Keratinocyte (primary cell): Measurements from ENCODE around the gene DDX46. TPM values are rescaled to one million over a fixed set of nuclear protein-coding genes. Genes with fewer than 3 reads are reported as not detected.
"Not testable (repeated sequence)": the region's sequence is repeated elsewhere in the genome, so short reads cannot be mapped to it uniquely, and the experiment has no call there.

Source experiments
- DNase-seq: peaks from one replicate; pipeline ENCODE4 v3.0.0-alpha.2; 2011; ENCODE audit warnings: low read depth, missing footprints, low spot score
- FAIRE-seq: peaks from 2 replicates; lab custom pipeline; 2011; peaks lifted over from hg19 to GRCh38; lab: Jason Lieb, UNC
- H2AFZ ChIP-seq: 2 replicates; pipeline ENCODE4 v1.6.0; 2012; ENCODE audit warnings: low read length, control low read depth, inconsistent platforms; ENCODE audit not compliant: control insufficient read depth
- H3K27ac ChIP-seq: 2 replicates; pipeline ENCODE4 v1.5.1; 2011; ENCODE audit warnings: low read length; ENCODE audit not compliant: control insufficient read depth, insufficient read depth
- H3K27me3 ChIP-seq: 3 replicates; pipeline ENCODE4 v1.6.0; 2011; ENCODE audit warnings: low read length; ENCODE audit not compliant: control insufficient read depth, insufficient read depth; ENCODE audit errors: extremely low read depth
- H3K36me3 ChIP-seq, 2 experiments: 2 replicates in 1 of 2; 3 replicates in 1 of 2; pipeline ENCODE4 v1.5.1; 2011; ENCODE audit warnings: low read length in 2 of 2, mild to moderate bottlenecking in 1 of 2; ENCODE audit not compliant: control insufficient read depth in 2 of 2, insufficient read depth in 2 of 2; ENCODE audit errors: extremely low read depth in 1 of 2
- H3K4me1 ChIP-seq: 3 replicates; pipeline ENCODE4 v1.5.1; 2011; ENCODE audit warnings: low read length; ENCODE audit not compliant: control insufficient read depth, insufficient read depth; ENCODE audit errors: extremely low read depth
- H3K4me2 ChIP-seq: 3 replicates; pipeline ENCODE4 v1.6.0; 2011; ENCODE audit warnings: low read depth, low read length; ENCODE audit not compliant: control insufficient read depth, insufficient read depth; ENCODE audit errors: extremely low read depth
- H3K4me3 ChIP-seq, 3 experiments: fragments of 200-600 bp in 1 of 3; sonication (generic) in 1 of 3; 2 replicates in 2 of 3; 3 replicates in 1 of 3; pipeline ENCODE4 v1.5.1; 2011 to 2016; ENCODE audit warnings: low read length in 3 of 3, mild to moderate bottlenecking in 3 of 3, control low read depth in 2 of 3, inconsistent platforms in 1 of 3, low read depth in 1 of 3, mixed read lengths in 1 of 3, mixed run types in 1 of 3, moderate library complexity in 1 of 3; ENCODE audit not compliant: control insufficient read depth in 2 of 3, insufficient read depth in 2 of 3; ENCODE audit errors: extremely low read depth in 1 of 3
- H3K79me2 ChIP-seq: 2 replicates; pipeline ENCODE4 v1.6.0; 2012; ENCODE audit warnings: low read length; ENCODE audit not compliant: control insufficient read depth, insufficient read depth
- H3K9ac ChIP-seq: 3 replicates; pipeline ENCODE4 v1.6.0; 2011; ENCODE audit warnings: low read length; ENCODE audit not compliant: control insufficient read depth, insufficient read depth; ENCODE audit errors: extremely low read depth
- H3K9me1 ChIP-seq: 3 replicates; pipeline ENCODE4 v1.6.0; 2011; ENCODE audit warnings: low read length; ENCODE audit not compliant: control insufficient read depth, insufficient read depth; ENCODE audit errors: extremely low read depth
- H3K9me3 ChIP-seq: 2 replicates; pipeline ENCODE4 v1.5.1; 2012; ENCODE audit warnings: low read depth, low read length; ENCODE audit not compliant: control insufficient read depth
- H4K20me1 ChIP-seq: 3 replicates; pipeline ENCODE4 v1.6.0; 2011; ENCODE audit warnings: low read length; ENCODE audit not compliant: control insufficient read depth, insufficient read depth; ENCODE audit errors: extremely low read depth
- CTCF ChIP-seq, 3 experiments: IDR thresholded peaks in 1 of 3; conservative IDR thresholded peaks in 1 of 3; optimal IDR thresholded peaks in 1 of 3; 2 replicates in 2 of 3; 3 replicates in 1 of 3; pipeline versions ENCODE3 to v1.5.1; 2011; ENCODE audit warnings: low read length in 3 of 3, mild to moderate bottlenecking in 3 of 3, moderate library complexity in 2 of 3, control low read depth in 1 of 3, inconsistent platforms in 1 of 3; ENCODE audit not compliant: insufficient read depth in 2 of 3; ENCODE audit errors: extremely low read depth in 1 of 3
- EZH2 ChIP-seq: IDR thresholded peaks from one replicate; pipeline ENCODE4 v1.6.1; 2012; ENCODE audit warnings: inconsistent platforms, mild to moderate bottlenecking, low read length, moderate library complexity
- dilution Hi-C: fragments of 300-500 bp; cut with MboI; formaldehyde crosslinking; loops from one replicate; pipeline ENCODE4 v1.7.0; 2020; ENCODE audit warnings: low sequenced_read_pairs; ENCODE audit not compliant: extremely low pct_ligation_motif_present
- polyA plus RNA-seq, 5 experiments: library from polyadenylated mRNA; depleted of rRNA in 3 of 5; stranded (reverse) in 3 of 5; stranded (forward) in 1 of 5; unstranded in 1 of 5; fragments of >200 nt; gene quantifications; 1 replicate in 1 of 5; 2 replicates in 3 of 5; 3 replicates in 1 of 5; pipeline versions ENCODE4 v1.2.1 to v1.2.3, GENCODE V29; 2011 to 2012; ENCODE audit warnings: missing spikeins in 2 of 5, low read depth in 1 of 5, low replicate concordance in 1 of 5

Gene DDX46
- polyA plus RNA-seq, 1 donor (not counting 4 experiments of a cell fraction or from before 2014, with no cell fraction given), result 39.0 TPM

GRCh38 chr5:134846641-134846960, 88.0 kb downstream of the DDX46 start:
- Histone ChIP-seq H3K9ac (peak overlapping the region; percentile 93), H3K9me1 (no peaks in the 10 kb centered on the region), H3K79me2 (peaks cover 38% of the 10 kb centered on the region), H3K4me1 (peaks cover 7% of the 10 kb centered on the region), H3K27me3 (no peaks in the 10 kb centered on the region), H3K4me2 (peak overlapping the region; percentile 77), H3K36me3 (peaks cover 0 to 2% of the 10 kb centered on the region in 2 experiments), H3K27ac (peak overlapping the region; percentile 86), H4K20me1 (no peaks in the 10 kb centered on the region), H3K9me3 (no peaks in the 10 kb centered on the region), H2AFZ (peak overlapping the region; percentile 69), H3K4me3 (peak overlapping the region; percentile 87 to 95 (median 90))
- FAIRE-seq (no peak), DNase-seq (no peak)
- TF ChIP-seq CTCF (optimal IDR thresholded peaks at IDR 0.05 in 1 of 3, IDR thresholded peaks at IDR 0.05 in 1 of 3, conservative IDR thresholded peaks at IDR 0.05 in 1 of 3; ENCODE audit: extremely low read depth in 1 of 3, insufficient read depth in 2 of 3, low read length in 3 of 3) (no peak), EZH2 (no peak)
- dilution Hi-C loops, result no loop called here

- H3K9me1 ChIP-seq, H3K27me3 ChIP-seq, H3K4me2 ChIP-seq, H3K27ac ChIP-seq, H4K20me1 ChIP-seq, H3K9me3 ChIP-seq, H3K4me3 ChIP-seq, DNase-seq, H3K36me3 ChIP-seq, H3K4me1 ChIP-seq, FAIRE-seq, H2AFZ ChIP-seq, dilution Hi-C loops, H3K9ac ChIP-seq: not testable (repeated sequence)
- H3K79me2 ChIP-seq, result peaks cover 52% of the 10 kb centered on the region
These were observed 90.9 kb downstream of the DDX46 start for GRCh38 chr5:134849434-134849933.

- TF ChIP-seq EZH2 (no peak), CTCF (optimal IDR thresholded peaks at IDR 0.05 in 1 of 3, IDR thresholded peaks at IDR 0.05 in 1 of 3, conservative IDR thresholded peaks at IDR 0.05 in 1 of 3; ENCODE audit: extremely low read depth in 1 of 3, insufficient read depth in 2 of 3, low read length in 3 of 3) (peak; percentile 45 to 61 (median 54))
- H3K4me3 ChIP-seq, result no peak overlapping the region
- DNase-seq, result no peak
- no peak overlapping the region for H3K4me2 ChIP-seq
- peaks cover 56% of the 10 kb centered on the region for H3K79me2 ChIP-seq
- H3K4me1 ChIP-seq, result no peaks in the 10 kb centered on the region
- H3K9me3 ChIP-seq, result no peaks in the 10 kb centered on the region
- H4K20me1 ChIP-seq, result no peaks in the 10 kb centered on the region
- no peak overlapping the region for H3K9ac ChIP-seq
- H3K27ac ChIP-seq, result no peak overlapping the region
- H3K27me3 ChIP-seq, result no peaks in the 10 kb centered on the region
- no peaks in the 10 kb centered on the region for H3K9me1 ChIP-seq
- no peak overlapping the region for H2AFZ ChIP-seq
- FAIRE-seq, result no peak
- dilution Hi-C loops, result no loop called here
- H3K36me3 ChIP-seq, result peaks cover 10 to 11% of the 10 kb centered on the region in 2 experiments
These were observed 92.8 kb downstream of the DDX46 start for GRCh38 chr5:134851307-134851923.

GRCh38 chr5:134856465-134856864, 97.9 kb downstream of the DDX46 start:
- dilution Hi-C loops, H3K4me3 ChIP-seq, H3K27me3 ChIP-seq, DNase-seq, H3K4me2 ChIP-seq, H3K9ac ChIP-seq, H3K9me1 ChIP-seq, H2AFZ ChIP-seq, H3K27ac ChIP-seq, H3K9me3 ChIP-seq, FAIRE-seq, H4K20me1 ChIP-seq, H3K4me1 ChIP-seq: not testable (repeated sequence)
- H3K36me3 ChIP-seq, result peaks cover 15 to 19% of the 10 kb centered on the region in 2 experiments
- H3K79me2 ChIP-seq, result peaks cover 23% of the 10 kb centered on the region
